SK-N-SH (cell line): ENCODE measurements around the gene CDC6. TPM values are rescaled to one million over a fixed set of nuclear protein-coding genes. Genes with fewer than 3 reads are reported as not detected.

ENCODE experiments used
- polyA plus RNA-seq, 3 experiments: library from polyadenylated mRNA; depleted of rRNA; stranded (reverse); fragments of >200 nt; gene quantifications; 2 replicates each; pipeline ENCODE4 v1.2.3, GENCODE V29; 2012

Gene CDC6
- polyA plus RNA-seq, 1 of the 3 experiments (the other 2 are of a cell fraction): 12.7 TPM

Other genes starting within 250 kb of the CDC6 start
- gene MED24, start 233.5 kb upstream of the CDC6 start, polyA plus RNA-seq (2012; rRNA removed): 62.8 and 64.5 TPM in 2 replicates
- gene THRA, start 224.9 kb upstream of the CDC6 start, polyA plus RNA-seq (2012; rRNA removed): 20.1 and 23.1 TPM in 2 replicates
- 2.1 and 6.5 TPM in 2 replicates for gene NR1D1, start 187.3 kb upstream of the CDC6 start, polyA plus RNA-seq (2012; rRNA removed)
- gene MSL1, start 165.9 kb upstream of the CDC6 start, polyA plus RNA-seq (2012; rRNA removed): 30.2 and 39.8 TPM in 2 replicates
- gene CASC3, start 147.3 kb upstream of the CDC6 start, polyA plus RNA-seq (2012; rRNA removed): 28.0 and 30.4 TPM in 2 replicates
- 5.9 and 6.0 TPM in 2 replicates for gene RAPGEFL1, start 110.4 kb upstream of the CDC6 start, polyA plus RNA-seq (2012; rRNA removed)
- 5.9 and 6.8 TPM in 2 replicates for gene WIPF2, start 68.6 kb upstream of the CDC6 start, polyA plus RNA-seq (2012; rRNA removed)
- gene RARA, start 21.3 kb downstream of the CDC6 start, polyA plus RNA-seq (2012; rRNA removed): 8.9 and 13.3 TPM in 2 replicates
- not detected in 2 replicates for gene GJD3, start 76.9 kb downstream of the CDC6 start, polyA plus RNA-seq (2012; rRNA removed)
- 20.6 and 23.2 TPM in 2 replicates for gene TOP2A, start 130.0 kb downstream of the CDC6 start, polyA plus RNA-seq (2012; rRNA removed)
- gene IGFBP4, start 155.6 kb downstream of the CDC6 start, polyA plus RNA-seq (2012; rRNA removed): 101 and 128 TPM in 2 replicates
- gene TNS4, start 213.7 kb downstream of the CDC6 start, polyA plus RNA-seq (2012; rRNA removed): not detected in 2 replicates